GM12878 (cell line): ENCODE measurements around the gene CACFD1. TPM values are rescaled to one million over a fixed set of nuclear protein-coding genes. Genes with fewer than 3 reads are reported as not detected.

Experiments used
- ATAC-seq: fragments of 200-7000 bp; cut with Tn5 transposase; 3 replicates; pipeline ENCODE4 v1.9.1; 2020; ENCODE audit warnings: mild to moderate bottlenecking, moderate library complexity
- BruUV-seq: library from RNA; stranded (reverse); fragments of 400-500 nt; replicated peaks from 2 replicates; lab custom pipeline; 2021; lab: Mats Ljungman, UMichigan
- CTCF ChIA-PET: fragments of 300-600 bp; sonication (Branson Sonifier 250); formaldehyde crosslinking; extraction: SDS; loops from one replicate; lab custom pipeline; 2021; ENCODE audit warnings: inconsistent platforms; lab: Yijun Ruan, JAX
- POLR2A ChIA-PET: fragments of 350-600 bp; formaldehyde crosslinking; extraction: SDS; loops from one replicate; lab custom pipeline; 2021; ENCODE audit warnings: inconsistent platforms; lab: Charles Lee
- RAD21 ChIA-PET: fragments of 300-600 bp; sonication (Branson Sonifier 250); formaldehyde crosslinking; loops from one replicate; lab custom pipeline; 2023; ENCODE audit warnings: antibody characterized with exemption; ENCODE audit not compliant: unreplicated experiment; lab: Charles Lee
- SMC1A ChIA-PET: fragments of 300-600 bp; sonication (Branson Sonifier 250); formaldehyde crosslinking; loops from one replicate; lab custom pipeline; 2023; ENCODE audit not compliant: unreplicated experiment, uncharacterized antibody; lab: Charles Lee
- DNase-seq: peaks from one replicate; pipeline ENCODE4 v3.0.0-alpha.2; 2011; ENCODE audit warnings: low read depth, low spot score
- FAIRE-seq: peaks from 3 replicates; lab custom pipeline; 2011; peaks lifted over from hg19 to GRCh38; lab: Jason Lieb, UNC
- H2AFZ ChIP-seq: 2 replicates; pipeline ENCODE4 v1.6.0; 2011; ENCODE audit warnings: low read depth, low read length, control low read depth; ENCODE audit not compliant: control insufficient read depth
- H3K27ac ChIP-seq: 2 replicates; pipeline ENCODE4 v1.5.1; 2011; ENCODE audit warnings: control low read depth; ENCODE audit not compliant: control insufficient read depth, insufficient read depth
- H3K27me3 ChIP-seq, 2 experiments: replicated peaks in 1 of 2; 2 replicates each; pipeline versions ENCODE4 v1.6.0 to v1.6.1; 2011; ENCODE audit warnings: low read length in 1 of 2; ENCODE audit not compliant: control insufficient read depth in 2 of 2, insufficient read depth in 2 of 2
- H3K36me3 ChIP-seq, 2 experiments: 2 replicates each; pipeline ENCODE4 v1.5.1; 2011; ENCODE audit warnings: low read length in 1 of 2; ENCODE audit not compliant: control insufficient read depth in 2 of 2, insufficient read depth in 2 of 2
- H3K4me1 ChIP-seq: 2 replicates; pipeline ENCODE4 v1.6.1; 2011; ENCODE audit warnings: mild to moderate bottlenecking, low read length, moderate library complexity, mixed read lengths; ENCODE audit not compliant: control insufficient read depth, insufficient read depth
- H3K4me2 ChIP-seq: 2 replicates; pipeline ENCODE4 v1.6.0; 2011; ENCODE audit warnings: control low read depth; ENCODE audit not compliant: control insufficient read depth, insufficient read depth
- H3K4me3 ChIP-seq: fragments of 200-600 bp; sonication (generic); 2 replicates; pipeline ENCODE4 v1.5.1; 2016
- H3K79me2 ChIP-seq: 2 replicates; pipeline ENCODE4 v1.6.0; 2011; ENCODE audit warnings: low read length; ENCODE audit not compliant: control insufficient read depth, insufficient read depth
- H3K9ac ChIP-seq: 2 replicates; pipeline ENCODE4 v1.8.0; 2011; ENCODE audit warnings: low read length, control low read depth, mixed read lengths; ENCODE audit not compliant: control insufficient read depth, insufficient read depth
- H3K9me3 ChIP-seq: replicated peaks from 3 replicates; pipeline ENCODE4 v1.5.1; 2011; ENCODE audit warnings: mild to moderate bottlenecking, low read length; ENCODE audit not compliant: control insufficient read depth, insufficient read depth
- H4K20me1 ChIP-seq: 2 replicates; pipeline ENCODE4 v1.6.0; 2011; ENCODE audit not compliant: control insufficient read depth, insufficient read depth
- BACH1 ChIP-seq: fragments of 450-650 bp; IDR thresholded peaks from 2 replicates; pipeline ENCODE4 v1.6.1; 2017; ENCODE audit warnings: mild to moderate bottlenecking, borderline replicate concordance
- CEBPB ChIP-seq, 2 experiments: fragments of 150-350 bp in 1 of 2; IDR thresholded peaks; 2 replicates each; pipeline ENCODE4 v1.6.1; 2012 to 2014; ENCODE audit warnings: low read depth in 2 of 2, low read length in 2 of 2, borderline replicate concordance in 1 of 2, inconsistent platforms in 1 of 2
- EP300 ChIP-seq, 2 experiments: fragments of 150-350 bp in 1 of 2; IDR thresholded peaks; 2 replicates each; pipeline ENCODE4 v1.6.1; 2011 to 2012; ENCODE audit warnings: low read depth in 2 of 2, low read length in 2 of 2, borderline replicate concordance in 1 of 2, improper control_type of control experiment in 1 of 2, inconsistent platforms in 1 of 2; ENCODE audit not compliant: control insufficient read depth in 1 of 2
- IRF4 ChIP-seq: IDR thresholded peaks from 2 replicates; pipeline ENCODE4 v1.6.1; 2011; ENCODE audit warnings: low read depth, low read length
- IRF5 ChIP-seq: fragments of 450-650 bp; IDR thresholded peaks from 2 replicates; pipeline ENCODE4 v1.6.1; 2017; ENCODE audit warnings: borderline replicate concordance
- KAT2A ChIP-seq: conservative IDR thresholded peaks from 2 replicates; pipeline ENCODE4 v1.6.1; 2011; ENCODE audit warnings: low read depth, low read length; ENCODE audit not compliant: control insufficient read depth
- MEF2A ChIP-seq: IDR thresholded peaks from 2 replicates; pipeline ENCODE4 v1.6.1; 2011; ENCODE audit warnings: low read depth, mild to moderate bottlenecking, low read length, moderate library complexity; ENCODE audit not compliant: insufficient read depth
- MTA2 ChIP-seq: fragments of 450-650 bp; IDR thresholded peaks from 2 replicates; pipeline ENCODE4 v1.6.1; 2016; ENCODE audit warnings: low read depth, mild to moderate bottlenecking, moderate library complexity
- PAX8 ChIP-seq: fragments of 450-650 bp; IDR thresholded peaks from 2 replicates; pipeline ENCODE4 v1.6.1; 2017; ENCODE audit warnings: mild to moderate bottlenecking, moderate library complexity
- PBX3 ChIP-seq: IDR thresholded peaks from 2 replicates; pipeline ENCODE4 v1.6.1; 2011; ENCODE audit warnings: mild to moderate bottlenecking, low read depth, low read length, moderate library complexity; ENCODE audit not compliant: insufficient replicate concordance
- PRDM15 ChIP-seq: fragments of 450-650 bp; formaldehyde crosslinking; IDR thresholded peaks from 2 replicates; pipeline ENCODE4 v1.4.0; 2020; ENCODE audit warnings: mild to moderate bottlenecking, moderate library complexity
- SMAD5 ChIP-seq: IDR thresholded peaks from 2 replicates; pipeline ENCODE4 v1.6.1; 2016; ENCODE audit warnings: antibody characterized with exemption, low read depth
- TARDBP ChIP-seq: IDR thresholded peaks from 2 replicates; pipeline ENCODE4 v1.6.1; 2016; ENCODE audit warnings: borderline replicate concordance
- WRNIP1 ChIP-seq: IDR thresholded peaks from 2 replicates; pipeline ENCODE4 v1.6.1; 2011; ENCODE audit warnings: low read depth, low read length, improper control_type of control experiment, borderline replicate concordance
- WGBS: methylation state at CpG from one replicate; pipeline ENCODE4 v1.1.6; 2016; ENCODE audit warnings: low lambda C conversion rate; ENCODE audit not compliant: insufficient replicate concordance, insufficient coverage; ENCODE audit errors: missing lambda C conversion rate; 5-methylcytosine and 5-hydroxymethylcytosine counted together
- in situ Hi-C: fragments of 300-500 bp; cut with MboI; formaldehyde crosslinking; loops from 9 replicates; pipeline ENCODE4 v1.14.3; 2018; ENCODE audit warnings: mixed read lengths
- intact Hi-C: fragments of 100-400 bp; cut with micrococcal nuclease; formaldehyde crosslinking; loops from one replicate; pipeline ENCODE4 v1.14.2; 2022; ENCODE audit not compliant: unreplicated experiment
- polyA plus RNA-seq, 11 experiments: library from polyadenylated mRNA; depleted of rRNA in 4 of 11; unstranded in 6 of 11; stranded (reverse) in 5 of 11; fragments of >200 nt; fragmentation: Nextera tagmentation in 4 of 11; fragmentation: Illumina TruSeq in 1 of 11; extraction: Ambion mirVana in 4 of 11; extraction: Trizol in 1 of 11; gene quantifications; 1 replicate in 1 of 11; 2 replicates in 10 of 11; pipeline versions ENCODE4 v1.2.1 to v1.2.3, GENCODE V29; 2011 to 2016; ENCODE audit warnings: inconsistent platforms in 2 of 11, missing spikeins in 2 of 11, low read depth in 1 of 11
- total RNA-seq, 4 experiments: library from RNA; depleted of rRNA in 3 of 4; stranded (reverse); fragments of >200 nt in 3 of 4; fragmentation: Illumina TruSeq in 1 of 4; extraction: Trizol in 1 of 4; gene quantifications; 2 replicates each; pipeline versions ENCODE4 v1.2.1 to v1.2.3, GENCODE V29; 2013 to 2021

Gene CACFD1
- total and polyA plus RNA-seq, 10 of the 15 experiments (the other 5 are each of a cell fraction or from before 2014, with no cell fraction given): 0.09 to 5.8 (median 1.4) TPM; not detected in 1

DNA sequence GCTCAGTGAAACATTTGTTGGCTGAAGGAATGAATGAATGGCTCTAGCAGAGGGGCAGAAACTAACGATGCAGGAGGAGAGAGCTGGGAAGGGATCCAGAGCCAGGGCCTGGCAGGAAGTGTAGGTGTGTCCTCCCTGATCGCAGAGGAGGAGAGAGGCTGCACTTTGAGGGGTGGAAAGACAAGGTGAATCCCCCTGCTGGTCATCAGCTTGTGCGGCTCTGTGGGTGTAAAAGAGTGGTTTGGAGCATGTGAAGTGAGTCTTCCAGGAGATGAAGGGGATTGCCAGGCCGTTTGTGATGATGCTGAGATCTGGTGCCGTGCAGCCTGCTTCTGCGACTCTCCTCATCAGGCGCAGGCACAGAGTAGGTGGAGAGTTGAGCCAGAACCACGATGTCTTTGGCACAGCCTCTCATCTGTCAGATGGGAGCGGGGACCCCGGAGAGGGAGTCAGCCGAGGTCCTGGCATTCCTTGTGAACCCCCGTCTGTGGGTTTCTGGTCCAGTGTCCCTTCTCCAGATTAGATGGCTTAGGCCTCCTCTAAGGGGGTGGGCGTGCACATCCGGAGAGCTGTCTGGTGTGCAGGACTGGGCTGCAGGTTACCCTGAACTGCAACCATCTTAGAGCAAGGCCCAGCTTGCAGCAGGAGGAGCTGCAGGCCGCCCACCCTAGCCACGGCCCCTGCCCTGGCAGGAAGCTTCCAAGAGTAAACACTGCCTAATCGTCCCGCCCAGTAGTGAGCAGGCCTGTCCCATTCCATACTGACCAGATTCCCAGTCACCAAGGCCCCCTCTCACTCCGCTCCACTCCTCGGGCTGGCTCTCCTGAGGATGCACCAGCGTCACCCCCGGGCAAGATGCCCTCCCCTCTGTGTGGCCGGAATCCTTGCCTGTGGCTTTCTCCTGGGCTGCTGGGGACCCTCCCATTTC, 37.9 kb upstream of the CACFD1 start, which contains the start of gene ADAMTS13:
Gene ADAMTS13, plus strand, starts transcription at position 753 of the 928 bp plus-strand sequence. Its CDS starts 77 bp downstream, at position 830.
- H3K27me3 ChIP-seq: no peaks in the 10 kb centered on the region; a peak in 1 of 4 replicates
- H3K9ac ChIP-seq: peak within 1 kb of the TSS; percentile 51; the same call in 1 of the 2 replicates
- no peak for FAIRE-seq
- TF ChIP-seq IRF5 (no peak), MTA2 (peak; percentile 74; the same call in 1 of the 2 replicates), TARDBP (no peak), WRNIP1 (peak; percentile 92; the same call in 1 of the 2 replicates), PAX8 (no peak), IRF4 (no peak), SMAD5 (no peak), KAT2A (no peak), PBX3 (no peak), MEF2A (no peak), EP300 (IDR thresholded peaks at IDR 0.05; ENCODE audit: borderline replicate concordance in 1 of 2, control insufficient read depth in 1 of 2, low read depth in 2 of 2, low read length in 2 of 2) (peak; percentile 28 to 70; a peak in 1 of 4 replicates), CEBPB (IDR thresholded peaks at IDR 0.05; ENCODE audit: borderline replicate concordance in 1 of 2, low read depth in 2 of 2, low read length in 2 of 2) (no peak), BACH1 (no peak), PRDM15 (CRISPR knock-in tag) (no peak)

More for the DNA sequence above, 37.9 kb upstream of the CACFD1 start, which contains the start of gene ADAMTS13:
- peak; percentile 72 for DNase-seq
- SMC1A ChIA-PET: interaction anchor here (0.5 to 2.3 kb wide), 4 partner anchors 16 to 278 kb away, joined by 3 to 6 read pairs (median 4); partner anchors contain the start of gene CACFD1
- Histone ChIP-seq H3K36me3 (no peaks in the 10 kb centered on the region), H3K4me2 (peak within 1 kb of the TSS; percentile 63), H3K79me2 (peaks cover 13% of the 10 kb centered on the region), H3K4me1 (peaks cover 32% of the 10 kb centered on the region), H4K20me1 (no peaks in the 10 kb centered on the region), H3K9me3 (no peaks in the 10 kb centered on the region; the same call in 1 of the 3 replicates), H2AFZ (peak within 1 kb of the TSS; percentile 70), H3K27ac (peak within 1 kb of the TSS; percentile 90), H3K4me3 (no peak within 1 kb of the TSS)
- 42% methylated on average over 23 of the region's 23 CpGs for WGBS
- BruUV-seq: no TSS peak
- in situ Hi-C loops (no loop called here), intact Hi-C loops (no loop called here)
- POLR2A ChIA-PET: interaction anchor here (0.9 to 2.6 kb wide), 6 partner anchors 38 to 647 kb away, joined by 3 to 12 read pairs (median 4); partner anchors contain the start of genes CACFD1, GTF3C5 and SLC2A6
- RAD21 ChIA-PET: interaction anchor here (0.7 to 1.8 kb wide), 4 partner anchors 10 to 59 kb away, joined by 3 to 10 read pairs (median 4); partner anchors contain the start of genes CACFD1 and SLC2A6
- CTCF ChIA-PET: interaction anchor here (1.0 to 1.7 kb wide), 4 partner anchors 8 to 572 kb away, joined by 3 to 4 read pairs (median 3); partner anchors contain the start of gene CACFD1
- ATAC-seq: peak; percentile 77
